Measurements from ENCODE around the gene TRAPPC11. TPM values are rescaled to one million over a fixed set of nuclear protein-coding genes. Genes with fewer than 3 reads are reported as not detected.

The TRAPPC11 gene
- total RNA-seq, 1 experiment from 2014 or later = 21.1 TPM

DNA sequence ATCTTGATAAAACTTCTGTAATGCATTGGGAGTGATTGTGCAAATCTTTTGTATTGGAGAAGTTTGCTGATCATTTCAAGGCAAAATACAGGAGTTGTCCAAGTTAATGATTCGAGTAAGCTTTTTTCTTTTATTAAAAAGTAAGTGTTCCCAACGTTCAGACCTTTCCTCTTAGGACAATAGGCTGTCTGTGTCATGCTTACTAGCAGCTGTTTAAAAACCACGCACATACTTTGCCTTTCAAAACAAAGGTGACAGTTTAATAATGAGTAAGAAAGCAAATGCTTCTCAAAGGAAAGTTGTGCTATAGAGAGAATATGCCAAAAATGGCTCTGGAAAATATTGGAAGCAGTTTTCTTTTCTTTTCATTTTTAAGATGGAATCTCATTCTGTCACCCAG, 11.2 kb downstream of the TRAPPC11 start:
- in situ Hi-C loops (cut with HindIII; ENCODE audit: low pct_unique_long_range_greater_than_20kb, low sequenced_read_pairs) = no loop called here

DNA sequence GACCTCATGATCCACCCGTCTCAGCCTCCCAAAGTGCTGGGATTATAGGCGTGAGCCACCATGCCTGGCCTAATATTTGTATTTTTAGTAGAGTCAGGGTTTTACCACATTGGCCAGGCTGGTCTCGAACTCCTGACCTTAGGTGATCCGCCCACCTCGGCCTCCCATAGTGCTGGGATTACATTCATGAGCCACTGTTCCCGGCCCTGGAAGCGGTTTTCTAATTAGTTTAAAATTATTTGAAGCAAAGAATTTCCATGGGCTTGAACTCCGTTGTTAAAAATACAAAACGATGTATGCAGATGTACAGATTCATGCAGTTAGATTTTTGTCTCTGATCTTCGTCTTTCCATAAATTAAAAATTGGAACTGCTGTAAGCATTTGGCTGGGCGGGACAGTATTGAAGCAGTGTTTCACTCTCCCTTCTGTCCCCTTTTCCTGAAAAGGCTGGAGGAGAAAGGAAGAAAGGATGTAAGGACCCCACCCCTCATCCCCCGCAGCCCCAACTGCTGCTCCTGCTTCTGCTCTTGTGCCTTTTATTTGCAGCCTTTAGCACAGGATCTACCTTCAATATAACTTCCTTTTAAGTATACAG, 12.0 kb downstream of the TRAPPC11 start:
- Histone ChIP-seq H3K9me3 (ENCODE audit: control insufficient read depth, insufficient read depth, low read depth, low read length) (no peaks in the 10 kb centered on the region), H3K4me1 (ENCODE audit: control insufficient read depth, insufficient read depth, low read length) (no peaks in the 10 kb centered on the region), H3K27ac (ENCODE audit: low read length) (no peak overlapping the region), H3K36me3 (ENCODE audit: control insufficient read depth, insufficient read depth, low read length) (peaks cover 23% of the 10 kb centered on the region), H3K27me3 (ENCODE audit: control insufficient read depth, insufficient read depth, low read length) (no peaks in the 10 kb centered on the region), H3K4me3 (ENCODE audit: low read depth in 2 of 2, low read length in 2 of 2) (no peak overlapping the region)
- ChIA-PET POLR2A (no interaction called here), CTCF (no interaction called here)
- TF ChIP-seq, protein P1, sequence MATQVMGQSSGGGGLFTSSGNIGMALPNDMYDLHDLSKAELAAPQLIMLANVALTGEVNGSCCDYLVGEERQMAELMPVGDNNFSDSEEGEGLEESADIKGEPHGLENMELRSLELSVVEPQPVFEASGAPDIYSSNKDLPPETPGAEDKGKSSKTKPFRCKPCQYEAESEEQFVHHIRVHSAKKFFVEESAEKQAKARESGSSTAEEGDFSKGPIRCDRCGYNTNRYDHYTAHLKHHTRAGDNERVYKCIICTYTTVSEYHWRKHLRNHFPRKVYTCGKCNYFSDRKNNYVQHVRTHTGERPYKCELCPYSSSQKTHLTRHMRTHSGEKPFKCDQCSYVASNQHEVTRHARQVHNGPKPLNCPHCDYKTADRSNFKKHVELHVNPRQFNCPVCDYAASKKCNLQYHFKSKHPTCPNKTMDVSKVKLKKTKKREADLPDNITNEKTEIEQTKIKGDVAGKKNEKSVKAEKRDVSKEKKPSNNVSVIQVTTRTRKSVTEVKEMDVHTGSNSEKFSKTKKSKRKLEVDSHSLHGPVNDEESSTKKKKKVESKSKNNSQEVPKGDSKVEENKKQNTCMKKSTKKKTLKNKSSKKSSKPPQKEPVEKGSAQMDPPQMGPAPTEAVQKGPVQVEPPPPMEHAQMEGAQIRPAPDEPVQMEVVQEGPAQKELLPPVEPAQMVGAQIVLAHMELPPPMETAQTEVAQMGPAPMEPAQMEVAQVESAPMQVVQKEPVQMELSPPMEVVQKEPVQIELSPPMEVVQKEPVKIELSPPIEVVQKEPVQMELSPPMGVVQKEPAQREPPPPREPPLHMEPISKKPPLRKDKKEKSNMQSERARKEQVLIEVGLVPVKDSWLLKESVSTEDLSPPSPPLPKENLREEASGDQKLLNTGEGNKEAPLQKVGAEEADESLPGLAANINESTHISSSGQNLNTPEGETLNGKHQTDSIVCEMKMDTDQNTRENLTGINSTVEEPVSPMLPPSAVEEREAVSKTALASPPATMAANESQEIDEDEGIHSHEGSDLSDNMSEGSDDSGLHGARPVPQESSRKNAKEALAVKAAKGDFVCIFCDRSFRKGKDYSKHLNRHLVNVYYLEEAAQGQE (IDR thresholded peaks at IDR 0.05; ENCODE audit: insufficient read depth in 1 of 2, low read depth in 2 of 2, low read length in 1 of 2) = no peak
- TF ChIP-seq POLR2AphosphoS5 (IDR thresholded peaks at IDR 0.05; ENCODE audit: low read depth, low read length) = no peak
- TF ChIP-seq, protein P2, sequence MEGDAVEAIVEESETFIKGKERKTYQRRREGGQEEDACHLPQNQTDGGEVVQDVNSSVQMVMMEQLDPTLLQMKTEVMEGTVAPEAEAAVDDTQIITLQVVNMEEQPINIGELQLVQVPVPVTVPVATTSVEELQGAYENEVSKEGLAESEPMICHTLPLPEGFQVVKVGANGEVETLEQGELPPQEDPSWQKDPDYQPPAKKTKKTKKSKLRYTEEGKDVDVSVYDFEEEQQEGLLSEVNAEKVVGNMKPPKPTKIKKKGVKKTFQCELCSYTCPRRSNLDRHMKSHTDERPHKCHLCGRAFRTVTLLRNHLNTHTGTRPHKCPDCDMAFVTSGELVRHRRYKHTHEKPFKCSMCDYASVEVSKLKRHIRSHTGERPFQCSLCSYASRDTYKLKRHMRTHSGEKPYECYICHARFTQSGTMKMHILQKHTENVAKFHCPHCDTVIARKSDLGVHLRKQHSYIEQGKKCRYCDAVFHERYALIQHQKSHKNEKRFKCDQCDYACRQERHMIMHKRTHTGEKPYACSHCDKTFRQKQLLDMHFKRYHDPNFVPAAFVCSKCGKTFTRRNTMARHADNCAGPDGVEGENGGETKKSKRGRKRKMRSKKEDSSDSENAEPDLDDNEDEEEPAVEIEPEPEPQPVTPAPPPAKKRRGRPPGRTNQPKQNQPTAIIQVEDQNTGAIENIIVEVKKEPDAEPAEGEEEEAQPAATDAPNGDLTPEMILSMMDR (IDR thresholded peaks at IDR 0.05) = no peak
- no peak for TF ChIP-seq SIN3A (IDR thresholded peaks at IDR 0.05; ENCODE audit: borderline replicate concordance, insufficient read depth, low read depth, low read length)
- TF ChIP-seq TCF7L2 (IDR thresholded peaks at IDR 0.05; ENCODE audit: low read depth, low read length) = no peak
- intact Hi-C loops (cut with micrococcal nuclease; ENCODE audit: unreplicated experiment) = no loop called here
- no peak for DNase-seq (ENCODE audit: low read depth, low spot score)
- no TSS peak for BruUV-seq (replicated peaks)
- ATAC-seq = no peak
- in situ Hi-C loops (cut with HindIII; ENCODE audit: low pct_unique_long_range_greater_than_20kb, low sequenced_read_pairs) = no loop called here

More for the DNA sequence above, 11.2 kb downstream of the TRAPPC11 start:
- Histone ChIP-seq H3K36me3 (ENCODE audit: control insufficient read depth, insufficient read depth, low read length) (peaks cover 20% of the 10 kb centered on the region), H3K27ac (ENCODE audit: low read length) (no peak overlapping the region), H3K4me1 (ENCODE audit: control insufficient read depth, insufficient read depth, low read length) (no peaks in the 10 kb centered on the region), H3K9me3 (ENCODE audit: control insufficient read depth, insufficient read depth, low read depth, low read length) (no peaks in the 10 kb centered on the region), H3K27me3 (ENCODE audit: control insufficient read depth, insufficient read depth, low read length) (no peaks in the 10 kb centered on the region), H3K4me3 (ENCODE audit: low read depth in 2 of 2, low read length in 2 of 2) (no peak overlapping the region)
- no peak for TF ChIP-seq SIN3A (IDR thresholded peaks at IDR 0.05; ENCODE audit: borderline replicate concordance, insufficient read depth, low read depth, low read length)
- TF ChIP-seq, protein P2 (IDR thresholded peaks at IDR 0.05) = no peak
- TF ChIP-seq, protein P1 (IDR thresholded peaks at IDR 0.05; ENCODE audit: insufficient read depth in 1 of 2, low read depth in 2 of 2, low read length in 1 of 2) = no peak
- no peak for TF ChIP-seq TCF7L2 (IDR thresholded peaks at IDR 0.05; ENCODE audit: low read depth, low read length)
- no peak for TF ChIP-seq POLR2AphosphoS5 (IDR thresholded peaks at IDR 0.05; ENCODE audit: low read depth, low read length)
- intact Hi-C loops (cut with micrococcal nuclease; ENCODE audit: unreplicated experiment) = no loop called here
- ATAC-seq = no peak
- BruUV-seq (replicated peaks) = no TSS peak
- no peak for DNase-seq (ENCODE audit: low read depth, low spot score)
- CTCF ChIA-PET = interaction anchor here (0.5 kb wide), 1 partner anchor 196 kb away, joined by 4 read pairs; no protein-coding TSS in a partner anchor
- POLR2A ChIA-PET = no interaction called here

All from Panc1 (cell line).